Fibroblast of skin of abdomen (primary cell): Measurements from ENCODE around the gene ETHE1.
"Not testable (repeated sequence)": the region's sequence is repeated elsewhere in the genome, so short reads cannot be mapped to it uniquely, and the experiment has no call there.

Experiments used
- DNase-seq: peaks from one replicate; pipeline ENCODE4 v3.0.0-alpha.2; 2013

ETHE1 gene

GRCh38 chr19:43523696-43524095 is 3.3 kb downstream of the ETHE1 start:
- DNase-seq = not testable (repeated sequence)

- DNase-seq = no peak
Observed at GRCh38 chr19:43522929-43523328, 4.1 kb downstream of the ETHE1 start.

- peak; percentile 95 for DNase-seq
Observed at GRCh38 chr19:43519436-43520088, 7.4 kb downstream of the ETHE1 start.

GRCh38 chr19:43518051-43518450 is 8.9 kb downstream of the ETHE1 start:
- no peak for DNase-seq

GRCh38 chr19:43512399-43512798 is 14.6 kb downstream of the ETHE1 start:
- DNase-seq = not testable (repeated sequence)

GRCh38 chr19:43511324-43511723 is 15.7 kb downstream of the ETHE1 start:
- no peak for DNase-seq

GRCh38 chr19:43510713-43511112 is 16.3 kb downstream of the ETHE1 start:
- no peak for DNase-seq

- DNase-seq = no peak
Observed at GRCh38 chr19:43507880-43508279, 19.1 kb downstream of the ETHE1 start.

- no peak for DNase-seq
Observed at GRCh38 chr19:43506629-43507028, 20.4 kb downstream of the ETHE1 start.

GRCh38 chr19:43505941-43506340 is 21.1 kb downstream of the ETHE1 start:
- no peak for DNase-seq

- DNase-seq = no peak
Observed at GRCh38 chr19:43505186-43505456, 21.9 kb downstream of the ETHE1 start.

- DNase-seq = no peak
Observed at GRCh38 chr19:43504426-43505185, 22.4 kb downstream of the ETHE1 start, which contains the start of gene PHLDB3. Gene PHLDB3 (minus strand): TSS chr19:43504746. CDS start chr19:43504118, 628 bp downstream.

- peak; percentile 87 for DNase-seq
Observed at GRCh38 chr19:43503501-43504425, 23.2 kb downstream of the ETHE1 start.

- DNase-seq = no peak
Observed at GRCh38 chr19:43502419-43502976, 24.5 kb downstream of the ETHE1 start.

GRCh38 chr19:43501661-43502418 is 25.2 kb downstream of the ETHE1 start:
- no peak for DNase-seq

- no peak for DNase-seq
Observed at GRCh38 chr19:43499042-43499441, 28.0 kb downstream of the ETHE1 start.

GRCh38 chr19:43498233-43498842 is 28.7 kb downstream of the ETHE1 start:
- DNase-seq = no peak

- no peak for DNase-seq
Observed at GRCh38 chr19:43496960-43497359, 30.0 kb downstream of the ETHE1 start.

GRCh38 chr19:43495082-43495481 is 31.9 kb downstream of the ETHE1 start:
- no peak for DNase-seq

- no peak for DNase-seq
Observed at GRCh38 chr19:43490759-43491158, 36.2 kb downstream of the ETHE1 start.

GRCh38 chr19:43489979-43490599 is 36.9 kb downstream of the ETHE1 start:
- DNase-seq = no peak
